Neural cell (in vitro differentiated cells): ENCODE measurements around the gene POLR2C.

Experiments used
- CTCF ChIP-seq: fragments of 450-650 bp; IDR thresholded peaks from 2 replicates; pipeline ENCODE4 v1.5.1; 2014; ENCODE audit warnings: antibody characterized with exemption, mild to moderate bottlenecking, moderate library complexity; ENCODE audit not compliant: poor library complexity, severe bottlenecking
- EP300 ChIP-seq: fragments of 450-650 bp; conservative IDR thresholded peaks from 2 replicates; pipeline ENCODE4 v1.6.1; 2014; ENCODE audit warnings: antibody characterized with exemption, mild to moderate bottlenecking, moderate library complexity; ENCODE audit not compliant: poor library complexity, severe bottlenecking
- EZH2 ChIP-seq: fragments of 200-600, 300-800 bp; shearing (Covaris generic), sonication (generic); IDR thresholded peaks from 2 replicates; pipeline ENCODE4 v1.6.1; 2014; ENCODE audit warnings: antibody characterized with exemption, low read length, borderline replicate concordance, mild to moderate bottlenecking; ENCODE audit not compliant: insufficient read depth, poor library complexity, severe bottlenecking
- MXI1 ChIP-seq: fragments of 450-650 bp; conservative IDR thresholded peaks from 2 replicates; pipeline ENCODE4 v1.6.1; 2014; ENCODE audit warnings: antibody characterized with exemption, mild to moderate bottlenecking; ENCODE audit not compliant: poor library complexity, severe bottlenecking
- POLR2AphosphoS5 ChIP-seq: IDR thresholded peaks from 2 replicates; pipeline ENCODE4 v1.6.1; 2012
- RAD21 ChIP-seq: fragments of 450-650 bp; conservative IDR thresholded peaks from 2 replicates; pipeline ENCODE4 v1.6.1; 2014; ENCODE audit warnings: antibody characterized with exemption, mild to moderate bottlenecking, moderate library complexity

GRCh38 chr16:57468346-57468745 is 5.9 kb downstream of the POLR2C start:
- TF ChIP-seq EP300 (no peak), POLR2AphosphoS5 (no peak), CTCF (no peak), MXI1 (no peak), RAD21 (no peak), EZH2 (no peak)
